H1 (cell line): ENCODE measurements around the gene SSH2.

Source experiments
- CREB1 ChIP-seq: IDR thresholded peaks from 2 replicates; pipeline ENCODE4 v1.6.1; 2012; ENCODE audit warnings: inconsistent platforms
- POLR2A ChIP-seq, 2 experiments: IDR thresholded peaks; 1 replicate in 1 of 2; 2 replicates in 1 of 2; pipeline ENCODE4 v1.6.1; 2011; ENCODE audit warnings: low read depth in 2 of 2, low read length in 2 of 2, mild to moderate bottlenecking in 2 of 2; ENCODE audit errors: control extremely low read depth in 1 of 2
- POLR2AphosphoS5 ChIP-seq: IDR thresholded peaks from 2 replicates; pipeline ENCODE4 v1.6.1; 2011; ENCODE audit warnings: low read depth, low read length
- RNF2 ChIP-seq: fragments of 200-900, 300-1000 bp; sonication (generic); IDR thresholded peaks from 2 replicates; pipeline ENCODE4 v1.7.1; 2016; ENCODE audit warnings: borderline replicate concordance, low read depth, mild to moderate bottlenecking, antibody characterized with exemption, low read length; ENCODE audit not compliant: poor library complexity, severe bottlenecking; ENCODE audit errors: missing control alignments
- USF2 ChIP-seq: IDR thresholded peaks from 2 replicates; pipeline ENCODE4 v1.6.1; 2011; ENCODE audit warnings: low read length, improper control_type of control experiment

DNA sequence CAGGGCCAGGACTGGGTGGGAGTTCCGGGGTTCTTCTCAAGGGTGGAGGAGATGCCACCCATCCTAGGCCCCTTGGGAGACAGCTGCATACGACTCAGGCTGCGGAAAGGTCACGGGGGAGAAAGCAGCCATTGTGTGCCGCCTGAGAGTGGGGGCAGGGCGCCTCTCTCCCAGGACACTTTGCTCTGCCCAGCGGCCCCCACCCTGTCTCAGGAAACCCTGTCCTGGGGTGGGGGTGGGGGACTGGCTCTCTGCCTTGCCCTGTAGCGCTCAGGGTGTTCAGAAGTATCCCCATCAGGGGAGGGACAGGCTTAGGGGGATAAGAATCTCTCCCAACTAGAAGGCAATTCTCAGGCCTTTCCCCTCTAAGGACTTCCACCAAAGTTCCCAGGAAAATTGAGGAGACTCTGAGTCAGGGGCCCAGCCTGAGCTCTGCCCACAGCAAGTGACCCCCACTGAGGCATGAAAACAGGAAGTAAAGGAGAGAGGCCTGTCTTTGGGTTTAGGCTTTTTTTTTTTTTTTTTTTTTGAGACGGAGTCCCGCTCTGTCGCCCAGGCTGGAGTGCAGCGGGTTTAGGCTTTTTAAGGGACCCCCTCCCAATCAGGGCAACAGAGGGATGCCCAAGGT lies 345.5 kb downstream of the SSH2 start:
- no peak for TF ChIP-seq CREB1
- no peak for TF ChIP-seq POLR2A (IDR thresholded peaks at IDR 0.05; ENCODE audit: control extremely low read depth in 1 of 2, low read depth in 2 of 2, low read length in 2 of 2)
- TF ChIP-seq POLR2AphosphoS5: no peak
- TF ChIP-seq RNF2: no peak
- no peak for TF ChIP-seq USF2
